Measurements from ENCODE around the gene EDN2.

EDN2 gene

GRCh38 chr1:41447995-41448770 is 36.3 kb downstream of the EDN2 start:
- H3K27me3 ChIP-seq: no peaks in the 10 kb centered on the region
- H4K20me1 ChIP-seq: no peaks in the 10 kb centered on the region
- no peak overlapping the region; a peak in 1 of 22 replicates for H3K9ac ChIP-seq
- H3K36me3 ChIP-seq: no peaks in the 10 kb centered on the region
- peaks cover 4 to 26% (median 24%) of the 10 kb centered on the region in 10 experiments; a peak in 17 of 20 replicates for H3K4me1 ChIP-seq
- H3K9me3 ChIP-seq (replicated peaks in 1 of 11): peaks cover 9 to 19% (median 15%) of the 10 kb centered on the region in 11 experiments; a peak in 19 of 22 replicates
- no peak for TF ChIP-seq Cebpa-rat (IDR thresholded peaks at IDR 0.05)
- no peak overlapping the region for H3K4me3 ChIP-seq
- peak overlapping the region in 10 of 11 experiments; percentile 8 to 79 (median 68); a peak in 17 of 22 replicates for H3K4me2 ChIP-seq
- no peak overlapping the region for H3K27ac ChIP-seq

- Histone ChIP-seq H3K9ac (no peak overlapping the region), H3K4me3 (no peak overlapping the region), H4K20me1 (no peaks in the 10 kb centered on the region), H3K9me3 (replicated peaks in 1 of 11) (peaks cover 9 to 19% (median 15%) of the 10 kb centered on the region in 11 experiments; a peak in 19 of 22 replicates), H3K4me2 (0 out of 22 replicates have a peak overlapping the region, but pooled peaks of 1 of the 11 experiments have one; percentile 78), H3K36me3 (no peaks in the 10 kb centered on the region), H3K4me1 (peaks cover 4 to 26% (median 24%) of the 10 kb centered on the region in 10 experiments; a peak in 17 of 20 replicates), H3K27me3 (no peaks in the 10 kb centered on the region), H3K27ac (no peak overlapping the region)
- no peak for TF ChIP-seq Cebpa-rat (IDR thresholded peaks at IDR 0.05)
Measured at GRCh38 chr1:41446851-41447610, 37.5 kb downstream of the EDN2 start.

GRCh38 chr1:41444785-41445184 is 39.7 kb downstream of the EDN2 start:
- H3K4me1 ChIP-seq: peaks cover 3 to 22% (median 21%) of the 10 kb centered on the region in 10 experiments; a peak in 17 of 20 replicates
- no peaks in the 10 kb centered on the region for H3K27me3 ChIP-seq
- H3K4me2 ChIP-seq: no peak overlapping the region
- no peaks in the 10 kb centered on the region for H4K20me1 ChIP-seq
- no peak overlapping the region for H3K27ac ChIP-seq
- no peak overlapping the region for H3K9ac ChIP-seq
- H3K36me3 ChIP-seq: no peaks in the 10 kb centered on the region
- peaks cover 9 to 19% (median 15%) of the 10 kb centered on the region in 11 experiments; a peak in 19 of 22 replicates for H3K9me3 ChIP-seq (replicated peaks in 1 of 11)
- no peak for TF ChIP-seq Cebpa-rat (IDR thresholded peaks at IDR 0.05)
- no peak overlapping the region for H3K4me3 ChIP-seq

GRCh38 chr1:41444246-41444645 is 40.2 kb downstream of the EDN2 start:
- no peak overlapping the region for H3K4me3 ChIP-seq
- no peak overlapping the region for H3K27ac ChIP-seq
- no peak overlapping the region for H3K9ac ChIP-seq
- no peak for TF ChIP-seq Cebpa-rat (IDR thresholded peaks at IDR 0.05)
- H3K27me3 ChIP-seq: no peaks in the 10 kb centered on the region
- H3K36me3 ChIP-seq: no peaks in the 10 kb centered on the region
- H4K20me1 ChIP-seq: no peaks in the 10 kb centered on the region
- peaks cover 9 to 19% (median 15%) of the 10 kb centered on the region in 11 experiments; a peak in 19 of 22 replicates for H3K9me3 ChIP-seq (replicated peaks in 1 of 11)
- peaks cover 0 to 17% (median 16%) of the 10 kb centered on the region in 10 experiments; a peak in 16 of 20 replicates for H3K4me1 ChIP-seq
- no peak overlapping the region for H3K4me2 ChIP-seq

GRCh38 chr1:41442697-41443251 is 41.7 kb downstream of the EDN2 start:
- no peak overlapping the region for H3K27ac ChIP-seq
- H3K9ac ChIP-seq: no peak overlapping the region
- H3K4me2 ChIP-seq: no peak overlapping the region
- peaks cover 9 to 19% (median 15%) of the 10 kb centered on the region in 11 experiments; a peak in 19 of 22 replicates for H3K9me3 ChIP-seq (replicated peaks in 1 of 11)
- peaks cover 0 to 5% (median 3%) of the 10 kb centered on the region in 10 experiments; a peak in 15 of 20 replicates for H3K4me1 ChIP-seq
- H4K20me1 ChIP-seq: no peaks in the 10 kb centered on the region
- TF ChIP-seq Cebpa-rat (IDR thresholded peaks at IDR 0.05): no peak
- H3K36me3 ChIP-seq: no peaks in the 10 kb centered on the region
- no peak overlapping the region for H3K4me3 ChIP-seq
- no peaks in the 10 kb centered on the region for H3K27me3 ChIP-seq

GRCh38 chr1:41440321-41441085 is 44.0 kb downstream of the EDN2 start:
- Histone ChIP-seq H3K4me1 (0 out of 20 replicates have a peak, but pooled peaks cover 0 to 3% (median 0%) of the 10 kb centered on the region in 10 experiments), H3K27ac (no peak overlapping the region), H3K4me2 (no peak overlapping the region), H4K20me1 (no peaks in the 10 kb centered on the region), H3K27me3 (no peaks in the 10 kb centered on the region), H3K9me3 (replicated peaks in 1 of 11) (peaks cover 9 to 19% (median 15%) of the 10 kb centered on the region in 11 experiments; a peak in 19 of 22 replicates), H3K36me3 (no peaks in the 10 kb centered on the region), H3K4me3 (no peak overlapping the region), H3K9ac (no peak overlapping the region)
- TF ChIP-seq Cebpa-rat (IDR thresholded peaks at IDR 0.05): no peak

GRCh38 chr1:41439234-41439633 is 45.2 kb downstream of the EDN2 start:
- Histone ChIP-seq H3K27ac (no peak overlapping the region), H3K4me2 (no peak overlapping the region), H3K36me3 (no peaks in the 10 kb centered on the region), H3K27me3 (no peaks in the 10 kb centered on the region), H3K4me3 (no peak overlapping the region), H3K9me3 (replicated peaks in 1 of 11) (peaks cover 5 to 10% (median 9%) of the 10 kb centered on the region in 11 experiments; a peak in 19 of 22 replicates), H3K4me1 (no peaks in the 10 kb centered on the region), H3K9ac (no peak overlapping the region), H4K20me1 (no peaks in the 10 kb centered on the region)
- TF ChIP-seq Cebpa-rat (IDR thresholded peaks at IDR 0.05): no peak

GRCh38 chr1:41438711-41439110 is 45.8 kb downstream of the EDN2 start:
- no peak overlapping the region for H3K27ac ChIP-seq
- no peaks in the 10 kb centered on the region for H3K36me3 ChIP-seq
- no peak overlapping the region for H3K4me3 ChIP-seq
- TF ChIP-seq Cebpa-rat (IDR thresholded peaks at IDR 0.05): no peak
- no peaks in the 10 kb centered on the region for H4K20me1 ChIP-seq
- no peaks in the 10 kb centered on the region for H3K27me3 ChIP-seq
- H3K9me3 ChIP-seq (replicated peaks in 1 of 11): peaks cover 0 to 5% (median 4%) of the 10 kb centered on the region in 11 experiments; a peak in 12 of 22 replicates
- H3K9ac ChIP-seq: no peak overlapping the region
- H3K4me2 ChIP-seq: no peak overlapping the region
- H3K4me1 ChIP-seq: no peaks in the 10 kb centered on the region

Measured in BLaER1 treated with 17β-estradiol and CSF1 and Interleukin-3, amounts not matched to agents 10 nM and 100 nM (cell line).